ENCODE data around the gene MATK. TPM values are rescaled to one million over a fixed set of nuclear protein-coding genes. Genes with fewer than 3 reads are reported as not detected.

Gene MATK
- total and polyA plus RNA-seq, 4 donors: 0.78 to 7.0 (median 1.8) TPM

- 39% methylated on average over 21 of the region's 21 CpGs for WGBS
- Histone ChIP-seq H3K36me3 (ENCODE audit: control insufficient read depth in 4 of 4, insufficient read depth in 3 of 4, low read depth in 1 of 4, low read length in 3 of 4) (no peaks in the 10 kb centered on the region), H3K27me3 (ENCODE audit: control insufficient read depth in 4 of 4, insufficient read depth in 4 of 4, low read length in 3 of 4) (peaks cover 0 to 3% (median 1%) of the 10 kb centered on the region in 4 donors), H3K4me3 (ENCODE audit: low read depth in 1 of 3, low read length in 3 of 3) (no peak overlapping the region), H3K27ac (ENCODE audit: low read depth in 1 of 2, low read length in 2 of 2) (no peak overlapping the region), H3K9ac (ENCODE audit: low read depth in 1 of 2, low read length in 2 of 2) (no peak overlapping the region), H3K4me1 (ENCODE audit: control insufficient read depth in 4 of 4, insufficient read depth in 4 of 4, low read length in 3 of 4) (peaks cover 0 to 3% (median 0%) of the 10 kb centered on the region in 4 donors), H3K9me3 (ENCODE audit: control insufficient read depth in 4 of 4, low read length in 3 of 4) (peaks cover 0 to 5% (median 3%) of the 10 kb centered on the region in 4 donors)
- no peak for DNase-seq (ENCODE audit: low spot score)
- no peak for TF ChIP-seq CTCF (IDR thresholded peaks at IDR 0.05; ENCODE audit: low read depth, low read length, missing input control)
- TF ChIP-seq TAF1 (conservative IDR thresholded peaks at IDR 0.05): no peak
- TF ChIP-seq ZBTB33 (IDR thresholded peaks at IDR 0.05): no peak
- TF ChIP-seq NR2F2 (IDR thresholded peaks at IDR 0.05): no peak
Observed at GRCh38 chr19:3800996-3801395, 14.8 kb upstream of the MATK start.

GRCh38 chr19:3798137-3798536 is 12.0 kb upstream of the MATK start:
- Histone ChIP-seq H3K27me3 (ENCODE audit: control insufficient read depth in 4 of 4, insufficient read depth in 4 of 4, low read length in 3 of 4) (peaks cover 0 to 3% (median 1%) of the 10 kb centered on the region in 4 donors), H3K9ac (ENCODE audit: low read depth in 1 of 2, low read length in 2 of 2) (no peak overlapping the region), H3K4me3 (ENCODE audit: low read depth in 1 of 3, low read length in 3 of 3) (no peak overlapping the region), H3K36me3 (ENCODE audit: control insufficient read depth in 4 of 4, insufficient read depth in 3 of 4, low read depth in 1 of 4, low read length in 3 of 4) (no peaks in the 10 kb centered on the region), H3K4me1 (ENCODE audit: control insufficient read depth in 4 of 4, insufficient read depth in 4 of 4, low read length in 3 of 4) (peaks cover 0 to 3% (median 0%) of the 10 kb centered on the region in 4 donors), H3K9me3 (ENCODE audit: control insufficient read depth in 4 of 4, low read length in 3 of 4) (peaks cover 0 to 5% (median 3%) of the 10 kb centered on the region in 4 donors), H3K27ac (ENCODE audit: low read depth in 1 of 2, low read length in 2 of 2) (no peak overlapping the region)
- DNase-seq (ENCODE audit: low spot score): no peak
- WGBS: 69% methylated on average over 6 of the region's 6 CpGs
- TF ChIP-seq ZBTB33 (IDR thresholded peaks at IDR 0.05) (no peak), RXRA (IDR thresholded peaks at IDR 0.05) (no peak), REST (IDR thresholded peaks at IDR 0.05) (no peak), SP1 (IDR thresholded peaks at IDR 0.05) (no peak)
